NCI-H460 (cell line): ENCODE measurements around the gene EML3. TPM values are rescaled to one million over a fixed set of nuclear protein-coding genes. Genes with fewer than 3 reads are reported as not detected.
"Not testable (repeated sequence)": the region's sequence is repeated elsewhere in the genome, so short reads cannot be mapped to it uniquely, and the experiment has no call there.

Experiments
- DNase-seq: peaks from one replicate; pipeline ENCODE4 v3.0.0-alpha.2; 2016; ENCODE audit warnings: low read depth; ENCODE audit errors: extremely low read depth
- total RNA-seq: library from RNA; depleted of rRNA; stranded (reverse); fragments of >200 nt; shearing (Covaris generic); gene quantifications from 2 replicates; pipeline ENCODE4 v1.2.3, GENCODE V29; 2014

Gene EML3
- total RNA-seq, 1 experiment from 2014 or later: 14.6 TPM

GRCh38 chr11:62601122-62601371, 11.5 kb downstream of the EML3 start:
- DNase-seq: no peak

GRCh38 chr11:62600367-62601121, 12.0 kb downstream of the EML3 start:
- no peak for DNase-seq

- DNase-seq: no peak
Measured at GRCh38 chr11:62599901-62600300, 12.7 kb downstream of the EML3 start.

- DNase-seq: peak; percentile 95
Measured at GRCh38 chr11:62599069-62599696, 13.4 kb downstream of the EML3 start.

- no peak for DNase-seq
Measured at GRCh38 chr11:62595124-62595523, 17.5 kb downstream of the EML3 start.

- peak; percentile 69 for DNase-seq
Measured at GRCh38 chr11:62593434-62594044, 19.0 kb downstream of the EML3 start.

GRCh38 chr11:62592989-62593421, 19.6 kb downstream of the EML3 start:
- DNase-seq: no peak

- DNase-seq: no peak
Measured at GRCh38 chr11:62592146-62592815, 20.3 kb downstream of the EML3 start.

GRCh38 chr11:62591448-62592145, 21.0 kb downstream of the EML3 start, which contains the start of gene TUT1:
Gene TUT1 (minus strand): TSS chr11:62591523. CDS start chr11:62591485, 38 bp downstream.
- DNase-seq: peak; percentile 97

GRCh38 chr11:62588966-62589637, 23.5 kb downstream of the EML3 start:
- no peak for DNase-seq

- not testable (repeated sequence) for DNase-seq
Measured at GRCh38 chr11:62585356-62585755, 27.2 kb downstream of the EML3 start.

GRCh38 chr11:62581735-62582134, 30.8 kb downstream of the EML3 start:
- not testable (repeated sequence) for DNase-seq

GRCh38 chr11:62580959-62581715, 31.4 kb downstream of the EML3 start:
- no peak for DNase-seq

GRCh38 chr11:62579252-62579651, 33.3 kb downstream of the EML3 start:
- DNase-seq: no peak

- no peak for DNase-seq
Measured at GRCh38 chr11:62578541-62578940, 34.0 kb downstream of the EML3 start.

- no peak for DNase-seq
Measured at GRCh38 chr11:62577046-62577714, 35.4 kb downstream of the EML3 start.

- no peak for DNase-seq
Measured at GRCh38 chr11:62575837-62576236, 36.7 kb downstream of the EML3 start.

- no peak for DNase-seq
Measured at GRCh38 chr11:62575156-62575555, 37.4 kb downstream of the EML3 start.
